ENCODE measurements around the gene OR2M2.

DNA sequence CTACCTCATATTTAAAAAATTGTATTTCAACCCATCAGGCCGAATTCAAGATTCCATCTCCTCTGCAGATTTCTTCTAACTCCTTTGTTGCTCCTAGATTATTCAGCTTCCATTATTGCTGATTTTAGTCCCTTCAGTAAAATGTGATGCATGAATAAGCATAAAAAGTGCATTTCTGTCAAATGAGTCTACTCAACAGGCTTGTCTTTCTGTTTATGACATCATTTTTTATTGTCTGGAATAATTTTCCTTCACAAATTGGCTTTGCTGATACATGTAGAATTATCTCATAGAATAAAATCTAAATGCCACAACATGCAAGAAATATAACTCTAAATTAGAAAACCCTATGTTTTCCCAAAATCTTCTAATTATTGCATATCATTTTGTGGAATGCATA is 31.3 kb upstream of the OR2M2 start:
- TF ChIP-seq, protein P1, sequence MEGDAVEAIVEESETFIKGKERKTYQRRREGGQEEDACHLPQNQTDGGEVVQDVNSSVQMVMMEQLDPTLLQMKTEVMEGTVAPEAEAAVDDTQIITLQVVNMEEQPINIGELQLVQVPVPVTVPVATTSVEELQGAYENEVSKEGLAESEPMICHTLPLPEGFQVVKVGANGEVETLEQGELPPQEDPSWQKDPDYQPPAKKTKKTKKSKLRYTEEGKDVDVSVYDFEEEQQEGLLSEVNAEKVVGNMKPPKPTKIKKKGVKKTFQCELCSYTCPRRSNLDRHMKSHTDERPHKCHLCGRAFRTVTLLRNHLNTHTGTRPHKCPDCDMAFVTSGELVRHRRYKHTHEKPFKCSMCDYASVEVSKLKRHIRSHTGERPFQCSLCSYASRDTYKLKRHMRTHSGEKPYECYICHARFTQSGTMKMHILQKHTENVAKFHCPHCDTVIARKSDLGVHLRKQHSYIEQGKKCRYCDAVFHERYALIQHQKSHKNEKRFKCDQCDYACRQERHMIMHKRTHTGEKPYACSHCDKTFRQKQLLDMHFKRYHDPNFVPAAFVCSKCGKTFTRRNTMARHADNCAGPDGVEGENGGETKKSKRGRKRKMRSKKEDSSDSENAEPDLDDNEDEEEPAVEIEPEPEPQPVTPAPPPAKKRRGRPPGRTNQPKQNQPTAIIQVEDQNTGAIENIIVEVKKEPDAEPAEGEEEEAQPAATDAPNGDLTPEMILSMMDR (IDR thresholded peaks at IDR 0.05; ENCODE audit: extremely low read depth in 1 of 2, insufficient read depth in 1 of 2, low read depth in 1 of 2, low read length in 2 of 2): no peak
- TF ChIP-seq MYC (IDR thresholded peaks at IDR 0.05; ENCODE audit: low read depth, low read length) (no peak), POLR2A (IDR thresholded peaks at IDR 0.05; ENCODE audit: low read depth, low read length) (no peak), POLR2AphosphoS5 (IDR thresholded peaks at IDR 0.05; ENCODE audit: insufficient read depth, low read depth, low read length) (no peak), FOS (IDR thresholded peaks at IDR 0.05; ENCODE audit: borderline replicate concordance, insufficient read depth, low read length) (no peak), EZH2 (IDR thresholded peaks at IDR 0.05; ENCODE audit: borderline replicate concordance, low read depth, low read length, severe bottlenecking) (no peak)
